Mucosa of rectum (tissue), 2 donors: ENCODE measurements around the gene TTLL5.

Source experiments
- H3K27ac ChIP-seq, 2 donors: one replicate each; pipeline ENCODE4 v1.7.0; 2013; ENCODE audit warnings: inconsistent platforms in 2 of 2, low read depth in 2 of 2, low read length in 2 of 2
- H3K27me3 ChIP-seq, 2 donors: one replicate each; pipeline ENCODE4 v1.7.0; 2013; ENCODE audit warnings: low read length in 2 of 2; ENCODE audit not compliant: control insufficient read depth in 2 of 2, insufficient read depth in 2 of 2
- H3K36me3 ChIP-seq, 2 donors: one replicate each; pipeline ENCODE4 v1.7.0; 2013; ENCODE audit warnings: low read length in 2 of 2; ENCODE audit not compliant: control insufficient read depth in 2 of 2, insufficient read depth in 2 of 2
- H3K4me1 ChIP-seq, 2 donors: one replicate each; pipeline ENCODE4 v1.7.0; 2013; ENCODE audit warnings: low read length in 2 of 2, mild to moderate bottlenecking in 1 of 2; ENCODE audit not compliant: control insufficient read depth in 2 of 2, insufficient read depth in 2 of 2
- H3K4me3 ChIP-seq, 2 donors: one replicate each; pipeline ENCODE4 v1.7.0; 2013; ENCODE audit warnings: low read length in 2 of 2
- H3K9ac ChIP-seq, 2 donors: one replicate each; pipeline ENCODE4 v1.7.0; 2013; ENCODE audit warnings: low read length in 2 of 2, low read depth in 1 of 2, mild to moderate bottlenecking in 1 of 2
- H3K9me3 ChIP-seq, 2 donors: one replicate each; pipeline ENCODE4 v1.7.0; 2013; ENCODE audit warnings: low read length in 2 of 2; ENCODE audit not compliant: control insufficient read depth in 2 of 2
- donor health status: healthy.
- donor health status: Normal muscosa, but diverticular disease.

Gene TTLL5

DNA sequence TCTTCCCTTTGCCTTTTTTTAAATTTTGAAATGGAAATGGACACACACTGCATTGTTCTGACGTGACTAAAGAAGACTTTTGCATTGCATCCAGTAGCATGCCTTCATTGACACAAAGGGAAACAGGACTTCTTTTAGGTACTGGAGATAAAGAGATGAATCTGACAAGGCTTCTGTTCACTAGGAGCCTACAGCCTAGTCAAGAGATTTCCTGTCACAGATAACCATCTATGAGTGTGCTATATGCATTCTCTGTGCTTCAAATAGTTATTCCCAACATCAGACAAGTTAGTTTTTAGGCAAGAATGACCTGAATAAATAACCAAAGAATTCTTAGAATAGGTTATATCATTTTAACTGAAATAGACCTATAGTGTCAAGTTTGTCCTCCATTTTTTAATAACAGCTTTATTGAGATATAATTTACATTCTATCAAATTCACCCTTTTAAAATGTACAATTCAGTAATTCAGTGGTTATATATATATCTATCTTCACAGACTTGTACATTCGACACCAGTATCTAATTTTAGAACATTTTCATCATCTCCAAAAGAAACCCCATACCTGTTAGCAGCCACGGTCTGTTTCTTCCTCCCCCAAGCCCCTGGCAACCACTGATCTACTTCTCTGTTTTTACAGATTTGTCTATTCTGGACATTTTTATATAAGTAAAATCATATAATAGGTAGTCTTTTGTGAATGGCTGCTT lies 122.7 kb downstream of the TTLL5 start:
- Histone ChIP-seq H3K9ac (no peak overlapping the region), H3K4me3 (no peak overlapping the region), H3K4me1 (no peaks in the 10 kb centered on the region), H3K9me3 (no peaks in the 10 kb centered on the region), H3K27ac (no peak overlapping the region), H3K36me3 (peaks cover 11 to 16% of the 10 kb centered on the region in 2 donors), H3K27me3 (no peaks in the 10 kb centered on the region)

- no peaks in the 10 kb centered on the region for H3K9me3 ChIP-seq
- no peaks in the 10 kb centered on the region for H3K27me3 ChIP-seq
- H3K4me1 ChIP-seq: no peaks in the 10 kb centered on the region
- no peak overlapping the region for H3K9ac ChIP-seq
- peaks cover 11 to 16% of the 10 kb centered on the region in 2 donors for H3K36me3 ChIP-seq
- no peak overlapping the region for H3K4me3 ChIP-seq
- H3K27ac ChIP-seq: no peak overlapping the region
Measured at GRCh38 chr14:75784314-75784686, 123.3 kb downstream of the TTLL5 start.

- H3K9ac ChIP-seq: no peak overlapping the region
- H3K27ac ChIP-seq: no peak overlapping the region
- no peaks in the 10 kb centered on the region for H3K36me3 ChIP-seq
- no peaks in the 10 kb centered on the region for H3K9me3 ChIP-seq
- no peaks in the 10 kb centered on the region for H3K27me3 ChIP-seq
- no peaks in the 10 kb centered on the region for H3K4me1 ChIP-seq
- no peak overlapping the region for H3K4me3 ChIP-seq
Measured at GRCh38 chr14:75793806-75794205, 132.8 kb downstream of the TTLL5 start.

- H3K9ac ChIP-seq: no peak overlapping the region
- H3K9me3 ChIP-seq: no peaks in the 10 kb centered on the region
- H3K36me3 ChIP-seq: no peaks in the 10 kb centered on the region
- H3K27me3 ChIP-seq: no peaks in the 10 kb centered on the region
- no peak overlapping the region for H3K27ac ChIP-seq
- H3K4me1 ChIP-seq: no peaks in the 10 kb centered on the region
- no peak overlapping the region for H3K4me3 ChIP-seq
Measured at GRCh38 chr14:75794615-75795038, 133.6 kb downstream of the TTLL5 start.

DNA sequence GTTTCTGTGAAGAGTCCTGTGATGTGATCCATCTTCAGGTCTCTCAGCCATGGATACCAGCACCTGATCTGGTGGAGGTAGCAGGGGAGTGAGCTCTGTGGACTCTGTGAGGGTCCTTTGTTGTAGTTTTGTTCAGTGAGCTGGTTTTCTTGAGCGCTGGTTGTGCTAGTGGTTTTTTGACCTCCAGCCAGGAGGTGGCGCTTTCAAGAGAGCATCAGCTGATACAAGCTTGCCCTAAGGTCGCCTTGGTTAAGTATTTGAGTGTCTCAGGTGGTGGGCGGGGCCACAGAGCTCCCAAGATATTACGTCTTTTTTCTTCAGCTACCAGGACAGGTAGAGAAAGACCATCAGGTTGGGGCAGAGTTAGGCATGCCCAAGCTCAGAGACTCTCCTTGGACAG lies 139.7 kb downstream of the TTLL5 start:
- Histone ChIP-seq H3K27me3 (no peaks in the 10 kb centered on the region), H3K4me3 (no peak overlapping the region), H3K4me1 (no peaks in the 10 kb centered on the region), H3K36me3 (peaks cover 2 to 9% of the 10 kb centered on the region in 2 donors), H3K27ac (no peak overlapping the region), H3K9me3 (no peaks in the 10 kb centered on the region), H3K9ac (no peak overlapping the region)

DNA sequence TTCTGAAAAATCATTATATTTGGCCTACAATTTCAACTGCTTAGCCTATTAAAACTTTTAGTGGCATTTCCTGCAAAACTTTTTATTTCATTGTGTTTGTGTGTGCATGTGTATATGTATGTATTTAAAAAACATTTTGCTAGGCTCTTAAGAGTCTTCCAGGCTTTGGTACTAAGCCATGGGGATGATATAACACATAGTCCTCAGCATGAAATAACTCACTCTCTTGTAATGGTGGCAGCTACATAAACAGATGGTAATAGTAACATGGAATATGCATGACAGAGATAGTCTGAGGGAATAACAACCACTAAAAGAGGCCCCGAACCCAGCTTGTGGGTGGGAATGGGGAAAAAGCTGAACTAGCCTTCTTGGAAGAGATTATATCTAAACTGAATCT lies 141.4 kb downstream of the TTLL5 start:
- Histone ChIP-seq H3K4me3 (no peak overlapping the region), H3K36me3 (peaks cover 2 to 13% of the 10 kb centered on the region in 2 donors), H3K4me1 (no peaks in the 10 kb centered on the region), H3K9ac (no peak overlapping the region), H3K9me3 (no peaks in the 10 kb centered on the region), H3K27ac (no peak overlapping the region), H3K27me3 (no peaks in the 10 kb centered on the region)

- Histone ChIP-seq H3K36me3 (peaks cover 2 to 13% of the 10 kb centered on the region in 2 donors), H3K4me1 (no peaks in the 10 kb centered on the region), H3K27me3 (no peaks in the 10 kb centered on the region), H3K9me3 (no peaks in the 10 kb centered on the region), H3K9ac (no peak overlapping the region), H3K4me3 (no peak overlapping the region), H3K27ac (no peak overlapping the region)
Measured at GRCh38 chr14:75803765-75804164, 142.7 kb downstream of the TTLL5 start.

- Histone ChIP-seq H3K27me3 (no peaks in the 10 kb centered on the region), H3K9me3 (no peaks in the 10 kb centered on the region), H3K4me1 (no peaks in the 10 kb centered on the region), H3K36me3 (peaks cover 2 to 13% of the 10 kb centered on the region in 2 donors), H3K27ac (no peak overlapping the region), H3K4me3 (no peak overlapping the region), H3K9ac (no peak overlapping the region)
Measured at GRCh38 chr14:75804570-75805275, 143.7 kb downstream of the TTLL5 start.

GRCh38 chr14:75805646-75806045 lies 144.6 kb downstream of the TTLL5 start:
- Histone ChIP-seq H3K4me1 (no peaks in the 10 kb centered on the region), H3K27me3 (no peaks in the 10 kb centered on the region), H3K36me3 (peaks cover 2 to 13% of the 10 kb centered on the region in 2 donors), H3K9me3 (no peaks in the 10 kb centered on the region), H3K9ac (no peak overlapping the region), H3K4me3 (no peak overlapping the region), H3K27ac (no peak overlapping the region)

DNA sequence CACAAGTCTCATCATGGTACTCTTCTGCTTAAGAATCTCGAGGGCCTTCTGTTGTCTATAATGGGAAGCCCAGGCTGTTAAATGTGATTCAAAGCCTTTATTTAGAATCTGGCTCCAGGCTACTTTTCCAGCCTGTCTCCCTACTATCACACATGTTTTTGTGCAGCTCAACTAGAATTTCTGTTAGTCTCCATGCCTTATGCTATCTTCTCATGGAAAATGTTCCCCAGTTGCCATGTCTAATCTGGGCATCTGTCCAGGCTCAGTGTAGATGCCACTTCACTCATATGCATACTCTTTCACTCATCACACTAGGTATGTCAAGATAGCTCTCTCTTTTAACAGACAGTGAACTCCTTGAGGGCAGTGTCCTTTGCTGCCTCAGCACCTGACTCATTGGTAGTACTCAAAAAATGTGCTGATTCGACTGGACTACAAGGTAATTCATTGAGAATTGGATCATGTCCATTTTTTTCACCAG lies 145.3 kb downstream of the TTLL5 start:
- Histone ChIP-seq H3K4me3 (no peak overlapping the region), H3K36me3 (peaks cover 2 to 13% of the 10 kb centered on the region in 2 donors), H3K27ac (no peak overlapping the region), H3K9ac (no peak overlapping the region), H3K4me1 (peaks cover 0 to 4% of the 10 kb centered on the region in 2 donors), H3K9me3 (no peaks in the 10 kb centered on the region), H3K27me3 (no peaks in the 10 kb centered on the region)
